Coronary artery (tissue), 2 donors: ENCODE data around the gene GOSR1.
A peak's percentile ranks its signal among the peaks of the same experiment; 100 is the strongest.
"Not testable (repeated sequence)": the region's sequence is repeated elsewhere in the genome, so short reads cannot be mapped to it uniquely, and the experiment has no call there.

ENCODE experiments used
- DNase-seq: peaks from one replicate; pipeline ENCODE4 v3.0.0-alpha.2; 2017; ENCODE audit warnings: low spot score
- H3K27ac ChIP-seq, 2 donors: fragments of 200-600 bp; sonication (generic); one replicate each; pipeline ENCODE4 v1.5.1; 2016 to 2019
- H3K4me3 ChIP-seq: fragments of 200-600 bp; sonication (generic); 2 replicates; pipeline ENCODE4 v1.5.1; 2016; ENCODE audit warnings: mild to moderate bottlenecking, moderate library complexity
- TF ChIP-seq, protein P1 (sequence below): fragments of 200-600 bp; sonication (generic); IDR thresholded peaks from one replicate; pipeline ENCODE4 v1.5.1; 2019; ENCODE audit warnings: antibody characterized with exemption

The GOSR1 gene

DNA sequence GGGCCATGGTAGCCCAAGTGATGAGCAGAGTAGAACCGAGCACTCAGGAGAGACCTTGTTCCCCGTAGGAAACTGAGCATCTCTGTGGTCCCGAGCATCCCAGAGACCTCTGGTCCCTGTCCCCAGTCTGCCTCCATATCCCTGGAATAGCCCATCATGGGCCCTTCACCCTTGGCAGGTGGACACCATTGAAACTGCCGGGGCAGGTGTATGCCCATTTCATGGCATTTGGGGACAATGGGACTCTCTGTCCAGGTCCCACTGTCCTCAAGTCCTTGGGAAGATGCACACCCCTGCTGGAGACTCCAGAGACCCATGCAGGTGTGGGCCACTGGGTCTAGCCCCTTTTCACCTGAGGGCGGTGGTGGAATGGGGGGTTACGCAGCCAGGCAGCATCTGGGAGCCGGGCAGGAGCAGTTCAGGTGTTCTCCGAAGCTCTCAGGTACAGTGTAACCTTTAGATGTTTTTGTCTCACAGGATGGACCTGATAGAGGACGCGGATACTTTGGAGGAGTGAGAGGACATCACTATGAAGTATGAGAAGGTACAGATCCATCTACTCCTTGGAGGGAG is 75.9 kb downstream of the GOSR1 start:
- TF ChIP-seq, protein P1, sequence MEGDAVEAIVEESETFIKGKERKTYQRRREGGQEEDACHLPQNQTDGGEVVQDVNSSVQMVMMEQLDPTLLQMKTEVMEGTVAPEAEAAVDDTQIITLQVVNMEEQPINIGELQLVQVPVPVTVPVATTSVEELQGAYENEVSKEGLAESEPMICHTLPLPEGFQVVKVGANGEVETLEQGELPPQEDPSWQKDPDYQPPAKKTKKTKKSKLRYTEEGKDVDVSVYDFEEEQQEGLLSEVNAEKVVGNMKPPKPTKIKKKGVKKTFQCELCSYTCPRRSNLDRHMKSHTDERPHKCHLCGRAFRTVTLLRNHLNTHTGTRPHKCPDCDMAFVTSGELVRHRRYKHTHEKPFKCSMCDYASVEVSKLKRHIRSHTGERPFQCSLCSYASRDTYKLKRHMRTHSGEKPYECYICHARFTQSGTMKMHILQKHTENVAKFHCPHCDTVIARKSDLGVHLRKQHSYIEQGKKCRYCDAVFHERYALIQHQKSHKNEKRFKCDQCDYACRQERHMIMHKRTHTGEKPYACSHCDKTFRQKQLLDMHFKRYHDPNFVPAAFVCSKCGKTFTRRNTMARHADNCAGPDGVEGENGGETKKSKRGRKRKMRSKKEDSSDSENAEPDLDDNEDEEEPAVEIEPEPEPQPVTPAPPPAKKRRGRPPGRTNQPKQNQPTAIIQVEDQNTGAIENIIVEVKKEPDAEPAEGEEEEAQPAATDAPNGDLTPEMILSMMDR, result no peak
- peak; percentile 56 for DNase-seq
- H3K27ac ChIP-seq, result no peak overlapping the region
- no peak overlapping the region for H3K4me3 ChIP-seq

DNA sequence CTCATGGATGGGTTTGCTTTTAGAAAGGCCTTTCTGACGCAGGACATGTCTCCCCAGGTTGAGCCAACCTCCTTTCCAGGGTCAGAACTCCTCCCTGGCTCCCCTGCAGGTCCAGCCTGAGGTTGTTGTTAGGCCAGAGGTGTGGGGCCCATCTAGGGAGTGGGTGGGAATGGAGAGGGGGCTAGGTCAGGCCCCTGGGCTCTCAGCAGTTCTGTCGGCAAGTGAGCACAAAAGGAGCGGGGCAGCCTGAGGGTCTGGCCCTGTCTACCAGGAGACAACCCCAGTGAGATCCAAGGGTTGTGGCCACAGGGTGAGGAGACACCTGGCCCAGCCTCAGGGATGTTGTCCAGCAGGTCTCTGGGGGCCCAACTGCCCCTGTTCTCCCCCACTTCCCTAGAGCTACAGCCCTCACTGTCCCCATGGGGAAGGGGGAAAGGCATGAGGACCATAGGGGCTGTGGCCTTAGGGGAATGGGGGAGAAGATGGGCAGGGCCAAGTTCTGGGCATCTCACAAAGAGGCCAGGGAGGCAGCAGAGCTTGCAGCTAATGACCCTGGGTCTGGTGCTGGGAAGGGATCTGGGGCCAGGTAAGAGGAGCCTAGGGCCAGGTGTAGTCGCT is 76.7 kb downstream of the GOSR1 start:
- not testable (repeated sequence) for H3K4me3 ChIP-seq, H3K27ac ChIP-seq
- peak; percentile 62 for DNase-seq

DNA sequence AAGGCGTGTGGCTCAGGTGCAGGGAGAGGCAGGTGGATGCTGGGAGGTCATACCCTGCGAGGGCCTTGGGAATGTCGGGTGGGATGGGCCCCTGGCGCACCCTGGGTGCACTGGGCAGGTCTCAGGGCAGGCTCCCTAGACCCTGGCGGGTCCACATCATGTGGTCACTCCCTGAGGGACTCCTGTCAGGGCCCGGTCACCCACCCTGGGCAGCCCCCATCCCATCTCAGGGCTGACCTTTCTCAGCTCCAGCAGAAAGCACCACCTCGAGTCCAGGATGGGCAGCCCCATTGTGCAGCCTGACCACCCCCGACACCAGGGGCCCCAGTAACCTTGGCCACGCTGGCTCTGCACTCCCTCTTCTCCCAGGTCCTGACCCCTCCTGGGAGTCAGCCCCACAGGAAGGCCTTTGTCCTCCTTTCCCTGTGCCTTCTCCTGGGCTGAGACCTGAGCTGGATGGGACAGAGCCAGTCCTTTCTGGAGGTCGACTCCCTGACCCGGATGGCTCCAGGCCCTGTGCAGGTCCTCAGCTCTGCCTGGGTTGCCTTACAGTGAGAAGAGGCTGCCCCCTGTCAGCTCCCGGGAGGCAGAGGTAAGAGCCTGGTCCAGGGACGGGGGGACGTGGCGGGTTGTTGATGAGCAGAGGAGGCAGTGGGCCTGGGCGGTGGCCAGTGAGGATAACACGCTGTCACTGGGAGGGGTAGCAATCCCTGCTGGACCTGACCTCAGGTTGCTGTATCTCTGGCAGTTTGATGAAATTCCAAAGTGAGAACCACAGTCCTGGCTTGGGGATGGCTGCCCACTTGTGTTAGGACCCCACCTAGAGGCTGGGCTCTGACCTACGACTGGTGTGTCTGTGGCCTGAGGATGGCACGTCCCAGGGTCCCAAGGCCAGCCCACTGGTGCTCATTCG is 77.9 kb downstream of the GOSR1 start:
- Histone ChIP-seq H3K27ac (no peak overlapping the region), H3K4me3 (no peak overlapping the region)
- TF ChIP-seq, protein P1, result no peak
- peak; percentile 65 for DNase-seq

DNA sequence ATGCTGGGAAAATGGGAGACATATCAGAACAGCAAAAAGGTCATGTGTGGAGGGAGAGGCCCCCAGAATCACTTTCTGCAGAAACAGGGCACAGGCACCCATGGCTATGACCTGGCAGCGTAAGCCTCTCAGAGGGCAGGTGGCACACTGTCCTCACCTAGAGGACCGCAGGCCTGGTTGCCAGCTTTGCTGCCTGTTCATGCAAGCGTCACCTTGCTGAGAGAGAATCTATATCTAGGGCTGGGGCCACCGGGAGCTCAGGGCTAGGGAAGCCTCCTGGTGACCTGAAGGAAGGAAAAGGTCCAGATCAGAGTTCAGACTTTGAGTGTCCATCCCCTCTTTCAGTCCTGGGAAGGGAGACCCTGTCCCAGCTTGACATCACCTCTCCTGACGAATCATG is 78.7 kb downstream of the GOSR1 start:
- no peak overlapping the region for H3K4me3 ChIP-seq
- H3K27ac ChIP-seq, result no peak overlapping the region
- TF ChIP-seq, protein P1, result no peak
- no peak for DNase-seq

DNA sequence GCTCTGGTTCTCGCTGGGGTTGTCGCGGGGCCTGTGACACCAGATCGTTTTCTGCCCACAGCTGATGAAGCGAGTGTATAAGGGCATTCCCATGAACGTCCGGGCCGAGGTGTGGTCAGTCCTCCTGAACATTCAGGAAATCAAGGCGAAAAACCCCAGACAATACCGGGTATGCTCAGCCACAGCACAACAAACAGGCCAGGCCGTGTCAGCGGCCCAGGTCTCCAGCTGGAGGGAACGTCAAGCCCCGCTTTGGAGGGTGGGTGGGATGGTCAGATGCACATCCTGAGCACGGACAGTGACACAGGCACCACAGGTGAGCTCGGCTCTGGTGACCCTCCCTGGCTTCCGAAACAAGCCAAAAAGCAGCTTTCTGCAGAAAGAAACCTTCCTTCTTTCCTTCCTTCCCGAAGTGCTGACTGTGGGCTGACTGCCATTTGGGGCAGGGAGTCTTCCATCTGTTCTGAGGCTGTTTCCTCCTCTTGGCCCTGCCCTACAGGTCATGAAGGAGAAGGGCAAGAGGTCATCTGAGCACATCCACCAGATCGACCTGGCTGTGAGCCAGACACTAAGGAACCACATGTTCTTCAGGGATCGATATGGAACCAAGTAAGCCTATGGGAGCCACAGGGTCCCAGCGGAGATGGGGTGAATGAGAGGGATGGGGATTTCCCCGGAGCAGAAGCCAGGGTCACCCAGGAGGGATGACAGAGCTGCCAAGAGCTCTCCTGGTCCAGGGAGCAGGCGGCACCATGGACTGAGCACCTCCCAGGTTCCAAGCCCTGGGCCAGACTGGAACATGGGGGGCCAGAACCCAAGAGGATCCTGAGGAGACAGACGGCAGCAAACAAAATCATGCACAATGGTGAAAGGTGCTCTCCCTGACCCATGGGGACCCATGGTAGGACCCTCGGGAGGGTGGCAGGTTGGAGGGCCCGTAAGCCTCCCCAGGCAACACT is 79.4 kb downstream of the GOSR1 start:
- Histone ChIP-seq H3K4me3 (no peak overlapping the region), H3K27ac (no peak overlapping the region)
- DNase-seq, result peak; percentile 67
- TF ChIP-seq, protein P1, result no peak

DNA sequence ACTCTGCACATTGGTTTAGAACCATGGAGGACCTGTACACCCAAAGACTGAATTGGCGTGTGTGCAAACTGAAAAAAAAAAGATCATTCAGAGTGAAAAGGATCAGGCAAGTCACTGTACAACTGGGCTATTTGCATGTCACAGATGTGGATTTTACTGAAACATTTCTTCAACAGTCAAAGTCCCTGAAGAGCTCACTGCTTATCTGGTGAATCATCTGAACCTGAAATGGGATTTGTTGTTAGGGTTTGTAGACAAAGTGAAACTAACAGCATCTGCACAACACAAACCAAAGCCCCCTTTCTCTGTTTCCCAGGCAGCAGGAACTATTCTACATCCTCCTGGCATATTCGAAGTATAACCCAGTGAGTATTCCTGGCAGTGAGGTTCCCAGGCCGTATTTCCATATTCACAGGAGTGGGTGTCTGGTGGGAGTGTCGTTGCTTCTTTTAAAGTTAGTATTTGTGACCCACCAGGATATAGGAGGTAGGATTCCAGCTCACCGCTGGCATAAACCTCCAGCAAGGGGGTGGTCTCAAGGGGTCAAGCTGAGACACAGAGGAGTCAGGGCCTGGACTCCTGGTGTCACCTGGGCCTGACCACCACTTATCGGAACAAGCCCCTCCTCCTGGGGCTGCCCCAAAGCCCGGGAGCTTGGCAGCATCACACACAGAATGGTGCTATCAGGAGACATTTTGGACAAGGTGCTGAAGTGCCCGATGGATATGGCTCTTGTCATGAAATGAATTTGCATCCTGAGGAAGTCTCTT is 80.9 kb downstream of the GOSR1 start:
- peak; percentile 46 for DNase-seq
- H3K4me3 ChIP-seq, result no peak overlapping the region
- no peak overlapping the region for H3K27ac ChIP-seq
- TF ChIP-seq, protein P1, result no peak
